ENCODE results near the gene ALG12. TPM values are rescaled to one million over a fixed set of nuclear protein-coding genes. Genes with fewer than 3 reads are reported as not detected.

The ALG12 gene
- total and polyA plus RNA-seq, 2 of the 8 experiments (the other 6 are each of a cell fraction or from before 2014, with no cell fraction given): 13.4 to 22.5 TPM

DNA sequence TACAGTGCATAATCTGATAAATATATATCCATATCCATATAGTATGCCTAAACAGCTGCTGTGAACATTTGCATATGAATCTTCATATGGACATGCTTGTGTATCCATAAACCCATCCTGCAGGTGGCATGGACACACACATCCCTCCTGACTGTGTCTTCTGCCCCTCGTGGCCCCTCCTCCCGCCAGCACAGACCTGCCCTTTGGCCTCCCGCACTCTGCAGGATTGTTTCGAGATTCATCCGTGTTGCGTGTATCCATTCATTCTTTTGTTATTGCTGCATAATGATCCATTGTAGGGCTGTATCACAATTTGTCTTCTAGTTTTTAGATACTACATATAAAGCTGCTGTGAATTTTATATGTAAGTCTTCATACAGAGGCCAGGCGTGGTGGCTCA, 40.6 kb downstream of the ALG12 start (continued):
- TF ChIP-seq, protein P1, sequence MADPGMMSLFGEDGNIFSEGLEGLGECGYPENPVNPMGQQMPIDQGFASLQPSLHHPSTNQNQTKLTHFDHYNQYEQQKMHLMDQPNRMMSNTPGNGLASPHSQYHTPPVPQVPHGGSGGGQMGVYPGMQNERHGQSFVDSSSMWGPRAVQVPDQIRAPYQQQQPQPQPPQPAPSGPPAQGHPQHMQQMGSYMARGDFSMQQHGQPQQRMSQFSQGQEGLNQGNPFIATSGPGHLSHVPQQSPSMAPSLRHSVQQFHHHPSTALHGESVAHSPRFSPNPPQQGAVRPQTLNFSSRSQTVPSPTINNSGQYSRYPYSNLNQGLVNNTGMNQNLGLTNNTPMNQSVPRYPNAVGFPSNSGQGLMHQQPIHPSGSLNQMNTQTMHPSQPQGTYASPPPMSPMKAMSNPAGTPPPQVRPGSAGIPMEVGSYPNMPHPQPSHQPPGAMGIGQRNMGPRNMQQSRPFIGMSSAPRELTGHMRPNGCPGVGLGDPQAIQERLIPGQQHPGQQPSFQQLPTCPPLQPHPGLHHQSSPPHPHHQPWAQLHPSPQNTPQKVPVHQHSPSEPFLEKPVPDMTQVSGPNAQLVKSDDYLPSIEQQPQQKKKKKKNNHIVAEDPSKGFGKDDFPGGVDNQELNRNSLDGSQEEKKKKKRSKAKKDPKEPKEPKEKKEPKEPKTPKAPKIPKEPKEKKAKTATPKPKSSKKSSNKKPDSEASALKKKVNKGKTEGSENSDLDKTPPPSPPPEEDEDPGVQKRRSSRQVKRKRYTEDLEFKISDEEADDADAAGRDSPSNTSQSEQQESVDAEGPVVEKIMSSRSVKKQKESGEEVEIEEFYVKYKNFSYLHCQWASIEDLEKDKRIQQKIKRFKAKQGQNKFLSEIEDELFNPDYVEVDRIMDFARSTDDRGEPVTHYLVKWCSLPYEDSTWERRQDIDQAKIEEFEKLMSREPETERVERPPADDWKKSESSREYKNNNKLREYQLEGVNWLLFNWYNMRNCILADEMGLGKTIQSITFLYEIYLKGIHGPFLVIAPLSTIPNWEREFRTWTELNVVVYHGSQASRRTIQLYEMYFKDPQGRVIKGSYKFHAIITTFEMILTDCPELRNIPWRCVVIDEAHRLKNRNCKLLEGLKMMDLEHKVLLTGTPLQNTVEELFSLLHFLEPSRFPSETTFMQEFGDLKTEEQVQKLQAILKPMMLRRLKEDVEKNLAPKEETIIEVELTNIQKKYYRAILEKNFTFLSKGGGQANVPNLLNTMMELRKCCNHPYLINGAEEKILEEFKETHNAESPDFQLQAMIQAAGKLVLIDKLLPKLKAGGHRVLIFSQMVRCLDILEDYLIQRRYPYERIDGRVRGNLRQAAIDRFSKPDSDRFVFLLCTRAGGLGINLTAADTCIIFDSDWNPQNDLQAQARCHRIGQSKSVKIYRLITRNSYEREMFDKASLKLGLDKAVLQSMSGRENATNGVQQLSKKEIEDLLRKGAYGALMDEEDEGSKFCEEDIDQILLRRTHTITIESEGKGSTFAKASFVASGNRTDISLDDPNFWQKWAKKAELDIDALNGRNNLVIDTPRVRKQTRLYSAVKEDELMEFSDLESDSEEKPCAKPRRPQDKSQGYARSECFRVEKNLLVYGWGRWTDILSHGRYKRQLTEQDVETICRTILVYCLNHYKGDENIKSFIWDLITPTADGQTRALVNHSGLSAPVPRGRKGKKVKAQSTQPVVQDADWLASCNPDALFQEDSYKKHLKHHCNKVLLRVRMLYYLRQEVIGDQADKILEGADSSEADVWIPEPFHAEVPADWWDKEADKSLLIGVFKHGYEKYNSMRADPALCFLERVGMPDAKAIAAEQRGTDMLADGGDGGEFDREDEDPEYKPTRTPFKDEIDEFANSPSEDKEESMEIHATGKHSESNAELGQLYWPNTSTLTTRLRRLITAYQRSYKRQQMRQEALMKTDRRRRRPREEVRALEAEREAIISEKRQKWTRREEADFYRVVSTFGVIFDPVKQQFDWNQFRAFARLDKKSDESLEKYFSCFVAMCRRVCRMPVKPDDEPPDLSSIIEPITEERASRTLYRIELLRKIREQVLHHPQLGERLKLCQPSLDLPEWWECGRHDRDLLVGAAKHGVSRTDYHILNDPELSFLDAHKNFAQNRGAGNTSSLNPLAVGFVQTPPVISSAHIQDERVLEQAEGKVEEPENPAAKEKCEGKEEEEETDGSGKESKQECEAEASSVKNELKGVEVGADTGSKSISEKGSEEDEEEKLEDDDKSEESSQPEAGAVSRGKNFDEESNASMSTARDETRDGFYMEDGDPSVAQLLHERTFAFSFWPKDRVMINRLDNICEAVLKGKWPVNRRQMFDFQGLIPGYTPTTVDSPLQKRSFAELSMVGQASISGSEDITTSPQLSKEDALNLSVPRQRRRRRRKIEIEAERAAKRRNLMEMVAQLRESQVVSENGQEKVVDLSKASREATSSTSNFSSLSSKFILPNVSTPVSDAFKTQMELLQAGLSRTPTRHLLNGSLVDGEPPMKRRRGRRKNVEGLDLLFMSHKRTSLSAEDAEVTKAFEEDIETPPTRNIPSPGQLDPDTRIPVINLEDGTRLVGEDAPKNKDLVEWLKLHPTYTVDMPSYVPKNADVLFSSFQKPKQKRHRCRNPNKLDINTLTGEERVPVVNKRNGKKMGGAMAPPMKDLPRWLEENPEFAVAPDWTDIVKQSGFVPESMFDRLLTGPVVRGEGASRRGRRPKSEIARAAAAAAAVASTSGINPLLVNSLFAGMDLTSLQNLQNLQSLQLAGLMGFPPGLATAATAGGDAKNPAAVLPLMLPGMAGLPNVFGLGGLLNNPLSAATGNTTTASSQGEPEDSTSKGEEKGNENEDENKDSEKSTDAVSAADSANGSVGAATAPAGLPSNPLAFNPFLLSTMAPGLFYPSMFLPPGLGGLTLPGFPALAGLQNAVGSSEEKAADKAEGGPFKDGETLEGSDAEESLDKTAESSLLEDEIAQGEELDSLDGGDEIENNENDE (IDR thresholded peaks at IDR 0.05; ENCODE audit: insufficient replicate concordance, low read length): no peak
- TF ChIP-seq, protein P2, sequence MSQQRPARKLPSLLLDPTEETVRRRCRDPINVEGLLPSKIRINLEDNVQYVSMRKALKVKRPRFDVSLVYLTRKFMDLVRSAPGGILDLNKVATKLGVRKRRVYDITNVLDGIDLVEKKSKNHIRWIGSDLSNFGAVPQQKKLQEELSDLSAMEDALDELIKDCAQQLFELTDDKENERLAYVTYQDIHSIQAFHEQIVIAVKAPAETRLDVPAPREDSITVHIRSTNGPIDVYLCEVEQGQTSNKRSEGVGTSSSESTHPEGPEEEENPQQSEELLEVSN (IDR thresholded peaks at IDR 0.05): no peak
- no peak for TF ChIP-seq SIRT6 (IDR thresholded peaks at IDR 0.05; ENCODE audit: low read length)
- TF ChIP-seq POLR2A (IDR thresholded peaks at IDR 0.05; ENCODE audit: control extremely low read depth in 1 of 2, low read depth in 2 of 2, low read length in 2 of 2): no peak
- TF ChIP-seq, protein P3, sequence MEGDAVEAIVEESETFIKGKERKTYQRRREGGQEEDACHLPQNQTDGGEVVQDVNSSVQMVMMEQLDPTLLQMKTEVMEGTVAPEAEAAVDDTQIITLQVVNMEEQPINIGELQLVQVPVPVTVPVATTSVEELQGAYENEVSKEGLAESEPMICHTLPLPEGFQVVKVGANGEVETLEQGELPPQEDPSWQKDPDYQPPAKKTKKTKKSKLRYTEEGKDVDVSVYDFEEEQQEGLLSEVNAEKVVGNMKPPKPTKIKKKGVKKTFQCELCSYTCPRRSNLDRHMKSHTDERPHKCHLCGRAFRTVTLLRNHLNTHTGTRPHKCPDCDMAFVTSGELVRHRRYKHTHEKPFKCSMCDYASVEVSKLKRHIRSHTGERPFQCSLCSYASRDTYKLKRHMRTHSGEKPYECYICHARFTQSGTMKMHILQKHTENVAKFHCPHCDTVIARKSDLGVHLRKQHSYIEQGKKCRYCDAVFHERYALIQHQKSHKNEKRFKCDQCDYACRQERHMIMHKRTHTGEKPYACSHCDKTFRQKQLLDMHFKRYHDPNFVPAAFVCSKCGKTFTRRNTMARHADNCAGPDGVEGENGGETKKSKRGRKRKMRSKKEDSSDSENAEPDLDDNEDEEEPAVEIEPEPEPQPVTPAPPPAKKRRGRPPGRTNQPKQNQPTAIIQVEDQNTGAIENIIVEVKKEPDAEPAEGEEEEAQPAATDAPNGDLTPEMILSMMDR (IDR thresholded peaks at IDR 0.05; ENCODE audit: control extremely low read depth in 1 of 3, insufficient read depth in 1 of 3, low read depth in 1 of 3, low read length in 3 of 3): no peak
- TF ChIP-seq NANOG (IDR thresholded peaks at IDR 0.05; ENCODE audit: insufficient read depth, low read depth, low read length, poor library complexity, severe bottlenecking): no peak
- TF ChIP-seq KDM5A (IDR thresholded peaks at IDR 0.05; ENCODE audit: low read length): no peak
- TF ChIP-seq BRCA1 (IDR thresholded peaks at IDR 0.05; ENCODE audit: low read depth, low read length): no peak

Data from H1 (cell line).